Amniotic stem cell (primary cell): ENCODE measurements around the gene PCSK6.
"Not testable (repeated sequence)": the region's sequence is repeated elsewhere in the genome, so short reads cannot be mapped to it uniquely, and the experiment has no call there.

ENCODE experiments used
- DNase-seq: peaks from one replicate; lab custom pipeline; 2025; lab: John Stamatoyannopoulos, UW

Gene PCSK6

GRCh38 chr15:101376615-101377395, 112.7 kb downstream of the PCSK6 start:
- DNase-seq = no peak

GRCh38 chr15:101375006-101375405, 114.5 kb downstream of the PCSK6 start:
- DNase-seq = not testable (repeated sequence)

GRCh38 chr15:101374326-101374725, 115.2 kb downstream of the PCSK6 start:
- no peak for DNase-seq

- no peak for DNase-seq
Measured at GRCh38 chr15:101373577-101373976, 115.9 kb downstream of the PCSK6 start.

- DNase-seq = no peak
Measured at GRCh38 chr15:101372960-101373525, 116.5 kb downstream of the PCSK6 start.

GRCh38 chr15:101372149-101372577, 117.3 kb downstream of the PCSK6 start:
- no peak for DNase-seq

- no peak for DNase-seq
Measured at GRCh38 chr15:101371519-101371918, 118.0 kb downstream of the PCSK6 start.

- no peak for DNase-seq
Measured at GRCh38 chr15:101371081-101371480, 118.4 kb downstream of the PCSK6 start.

GRCh38 chr15:101370330-101371024, 119.0 kb downstream of the PCSK6 start:
- no peak for DNase-seq

- DNase-seq = no peak
Measured at GRCh38 chr15:101369676-101370075, 119.8 kb downstream of the PCSK6 start.

GRCh38 chr15:101368861-101369642, 120.5 kb downstream of the PCSK6 start:
- no peak for DNase-seq

GRCh38 chr15:101368086-101368780, 121.3 kb downstream of the PCSK6 start:
- no peak for DNase-seq

- DNase-seq = no peak
Measured at GRCh38 chr15:101366853-101367252, 122.7 kb downstream of the PCSK6 start.

- DNase-seq = no peak
Measured at GRCh38 chr15:101362986-101363566, 126.4 kb downstream of the PCSK6 start.

GRCh38 chr15:101362359-101362758, 127.1 kb downstream of the PCSK6 start:
- no peak for DNase-seq

GRCh38 chr15:101361418-101361817, 128.1 kb downstream of the PCSK6 start:
- no peak for DNase-seq

- no peak for DNase-seq
Measured at GRCh38 chr15:101359365-101359947, 130.1 kb downstream of the PCSK6 start.

- DNase-seq = no peak
Measured at GRCh38 chr15:101358895-101359294, 130.6 kb downstream of the PCSK6 start.

- no peak for DNase-seq
Measured at GRCh38 chr15:101357885-101358284, 131.6 kb downstream of the PCSK6 start.

- no peak for DNase-seq
Measured at GRCh38 chr15:101357333-101357732, 132.2 kb downstream of the PCSK6 start.
